Uterus (tissue), 4 donors: ENCODE results near the gene BDKRB1. TPM values are rescaled to one million over a fixed set of nuclear protein-coding genes. Genes with fewer than 3 reads are reported as not detected.

Experiments
- DNase-seq, 2 donors: peaks; one replicate each; pipeline ENCODE4 v3.0.0-alpha.2; 2019 to 2020
- H3K27ac ChIP-seq, 2 donors: fragments of 200-600 bp; sonication (generic); 1 replicate in 1 of 2; 2 replicates in 1 of 2; pipeline ENCODE4 v1.5.1; 2016 to 2018
- H3K27me3 ChIP-seq, 2 donors: fragments of 200-600 bp; sonication (generic); one replicate each; pipeline ENCODE4 v1.5.1; 2018 to 2019; ENCODE audit warnings: control low read depth in 1 of 2
- H3K36me3 ChIP-seq, 2 donors: fragments of 200-600 bp; sonication (generic); one replicate each; pipeline ENCODE4 v1.5.1; 2019; ENCODE audit warnings: control low read depth in 1 of 2
- H3K4me1 ChIP-seq, 2 donors: fragments of 200-600 bp; sonication (generic); one replicate each; pipeline ENCODE4 v1.5.1; 2018 to 2019; ENCODE audit warnings: control low read depth in 1 of 2
- H3K4me3 ChIP-seq, 2 donors: fragments of 200-600 bp; sonication (generic); 1 replicate in 1 of 2; 2 replicates in 1 of 2; pipeline ENCODE4 v1.5.1; 2018 to 2019; ENCODE audit warnings: mild to moderate bottlenecking in 1 of 2
- H3K9me3 ChIP-seq, 2 donors: fragments of 200-600 bp; sonication (generic); one replicate each; pipeline ENCODE4 v1.5.1; 2019; ENCODE audit warnings: control low read depth in 1 of 2
- POLR2A ChIP-seq, 2 donors: fragments of 450-650 bp; IDR thresholded peaks; one replicate each; pipeline ENCODE4 v1.6.1; 2016; ENCODE audit warnings: antibody characterized with exemption in 2 of 2, mild to moderate bottlenecking in 1 of 2, moderate library complexity in 1 of 2
- intact Hi-C: fragments of 100-400 bp; cut with DNase I; formaldehyde crosslinking; loops from one replicate; pipeline ENCODE4 v1.15.1; 2023; ENCODE audit warnings: low total_unique reads
- total RNA-seq, 4 donors: library from RNA; depleted of rRNA in 3 of 4; stranded (reverse); fragments of >200 nt in 3 of 4; gene quantifications; one replicate each; pipeline versions ENCODE4 v1.1.0 to v1.2.4, GENCODE V29; 2014 to 2023
- TF ChIP-seq, protein P1 (sequence below), 4 experiments: fragments of 200-600 bp in 2 of 4; fragments of 450-650 bp in 2 of 4; sonication (generic) in 2 of 4; IDR thresholded peaks; one replicate each; pipeline ENCODE4 v1.5.1; 2016 to 2019; ENCODE audit warnings: antibody characterized with exemption in 4 of 4, mild to moderate bottlenecking in 2 of 4, moderate library complexity in 1 of 4
- donor health status: DM: yes; HTN: yes; CAD: no.

BDKRB1 gene
- total RNA-seq, 4 donors from 2014 or later, result 0.83 to 3.7 TPM; not detected in 2

DNA sequence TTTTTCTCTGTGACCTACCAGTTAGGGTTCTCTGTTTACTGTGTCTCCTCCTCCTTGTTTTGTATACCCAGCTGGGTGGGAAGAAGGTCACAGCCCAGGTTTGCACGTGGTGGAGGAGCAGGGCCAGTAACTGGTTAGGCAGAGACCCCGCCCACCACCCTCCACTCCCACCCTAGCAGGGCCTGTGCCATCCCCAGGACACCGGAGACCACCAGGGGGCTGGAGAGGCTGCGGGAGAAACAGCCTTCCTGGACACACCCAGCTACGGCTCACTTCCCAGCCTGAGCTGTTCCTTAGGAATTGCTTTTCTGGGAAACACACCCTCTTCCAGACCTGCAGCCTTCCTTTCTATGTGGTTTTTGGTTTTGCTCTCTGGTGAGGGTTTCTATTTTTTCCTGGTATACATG, 30.3 kb upstream of the BDKRB1 start:
- intact Hi-C loops, result no loop called here
- no peak overlapping the region for H3K4me3 ChIP-seq
- H3K27me3 ChIP-seq, result no peaks in the 10 kb centered on the region
- H3K9me3 ChIP-seq, result no peaks in the 10 kb centered on the region
- peak overlapping the region; percentile 24 to 55 for H3K27ac ChIP-seq
- no peaks in the 10 kb centered on the region for H3K4me1 ChIP-seq
- peak in 1 of 2 donors; percentile 44 for DNase-seq
- H3K36me3 ChIP-seq, result no peaks in the 10 kb centered on the region
- no peak for TF ChIP-seq POLR2A (IDR thresholded peaks at IDR 0.05)
- TF ChIP-seq, protein P1, sequence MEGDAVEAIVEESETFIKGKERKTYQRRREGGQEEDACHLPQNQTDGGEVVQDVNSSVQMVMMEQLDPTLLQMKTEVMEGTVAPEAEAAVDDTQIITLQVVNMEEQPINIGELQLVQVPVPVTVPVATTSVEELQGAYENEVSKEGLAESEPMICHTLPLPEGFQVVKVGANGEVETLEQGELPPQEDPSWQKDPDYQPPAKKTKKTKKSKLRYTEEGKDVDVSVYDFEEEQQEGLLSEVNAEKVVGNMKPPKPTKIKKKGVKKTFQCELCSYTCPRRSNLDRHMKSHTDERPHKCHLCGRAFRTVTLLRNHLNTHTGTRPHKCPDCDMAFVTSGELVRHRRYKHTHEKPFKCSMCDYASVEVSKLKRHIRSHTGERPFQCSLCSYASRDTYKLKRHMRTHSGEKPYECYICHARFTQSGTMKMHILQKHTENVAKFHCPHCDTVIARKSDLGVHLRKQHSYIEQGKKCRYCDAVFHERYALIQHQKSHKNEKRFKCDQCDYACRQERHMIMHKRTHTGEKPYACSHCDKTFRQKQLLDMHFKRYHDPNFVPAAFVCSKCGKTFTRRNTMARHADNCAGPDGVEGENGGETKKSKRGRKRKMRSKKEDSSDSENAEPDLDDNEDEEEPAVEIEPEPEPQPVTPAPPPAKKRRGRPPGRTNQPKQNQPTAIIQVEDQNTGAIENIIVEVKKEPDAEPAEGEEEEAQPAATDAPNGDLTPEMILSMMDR (IDR thresholded peaks at IDR 0.05), result peak in 1 of 4 experiments; percentile 22

DNA sequence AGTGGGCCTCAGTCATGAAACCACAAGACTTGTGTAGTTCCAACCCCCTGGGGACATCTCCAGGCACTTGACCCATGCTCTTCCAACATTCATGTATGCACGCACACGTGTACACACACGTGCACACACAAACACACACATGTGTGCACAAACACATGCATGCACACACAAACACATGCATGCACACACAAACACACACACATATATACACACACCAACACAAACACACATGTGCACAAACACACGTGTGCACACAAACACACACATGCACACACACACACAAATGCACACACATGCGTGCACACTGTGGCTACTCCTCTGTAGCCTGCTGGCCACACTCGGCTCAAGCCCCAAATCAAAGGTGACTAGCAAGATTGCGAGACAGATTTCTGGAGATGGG, 28.6 kb upstream of the BDKRB1 start:
- TF ChIP-seq, protein P1 (IDR thresholded peaks at IDR 0.05), result no peak
- TF ChIP-seq POLR2A (IDR thresholded peaks at IDR 0.05), result no peak
- DNase-seq, result no peak
- no peak overlapping the region for H3K4me3 ChIP-seq
- no peaks in the 10 kb centered on the region for H3K4me1 ChIP-seq
- intact Hi-C loops, result no loop called here
- no peaks in the 10 kb centered on the region for H3K27me3 ChIP-seq
- no peaks in the 10 kb centered on the region for H3K9me3 ChIP-seq
- H3K36me3 ChIP-seq, result no peaks in the 10 kb centered on the region
- H3K27ac ChIP-seq, result no peak overlapping the region

DNA sequence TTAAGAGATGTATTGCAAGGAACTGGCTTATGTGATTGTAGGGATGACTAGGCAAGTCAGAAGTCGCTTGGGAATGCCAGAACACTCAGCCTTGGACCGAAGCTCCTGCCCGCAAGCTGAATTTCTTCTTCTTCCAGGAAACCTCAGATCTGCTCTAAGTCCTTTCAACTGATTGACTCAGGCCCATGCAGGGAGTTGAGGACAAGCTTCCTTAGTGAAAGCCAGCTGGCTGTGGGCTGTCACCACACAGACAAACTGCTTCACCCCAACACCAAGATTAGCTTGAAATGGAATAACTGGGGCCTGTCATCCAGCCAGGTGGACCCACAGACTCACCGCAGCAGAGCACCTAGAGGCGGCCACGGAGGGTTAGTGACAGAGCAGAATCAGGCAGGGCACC, 26.7 kb upstream of the BDKRB1 start:
- no peaks in the 10 kb centered on the region for H3K27me3 ChIP-seq
- H3K4me1 ChIP-seq, result no peaks in the 10 kb centered on the region
- no peak for TF ChIP-seq POLR2A (IDR thresholded peaks at IDR 0.05)
- TF ChIP-seq, protein P1 (IDR thresholded peaks at IDR 0.05), result no peak
- H3K36me3 ChIP-seq, result no peaks in the 10 kb centered on the region
- no peak for DNase-seq
- H3K4me3 ChIP-seq, result no peak overlapping the region
- no peaks in the 10 kb centered on the region for H3K9me3 ChIP-seq
- H3K27ac ChIP-seq, result no peak overlapping the region
- intact Hi-C loops, result no loop called here

DNA sequence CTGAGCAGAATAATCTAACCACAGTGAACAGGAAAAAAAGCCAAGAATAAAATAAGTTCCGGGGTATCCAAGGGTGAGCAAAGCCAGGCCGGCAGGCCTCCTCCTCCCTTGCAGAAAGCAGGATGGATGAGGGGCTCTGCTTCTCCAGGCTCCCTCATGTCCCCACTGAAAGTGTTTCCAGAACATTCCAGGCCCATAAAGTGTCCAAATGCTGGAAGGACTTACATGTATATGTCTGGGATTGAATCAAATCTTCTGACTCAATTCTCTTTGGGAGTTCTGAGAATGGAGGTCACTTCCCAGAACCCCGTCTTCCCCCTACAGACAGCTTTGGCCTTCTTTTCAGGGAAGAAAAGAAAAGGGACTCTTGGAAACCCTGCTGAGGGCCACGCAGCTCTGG, 25.0 kb upstream of the BDKRB1 start:
- no peak for DNase-seq
- H3K27ac ChIP-seq, result no peak overlapping the region
- intact Hi-C loops, result no loop called here

DNA sequence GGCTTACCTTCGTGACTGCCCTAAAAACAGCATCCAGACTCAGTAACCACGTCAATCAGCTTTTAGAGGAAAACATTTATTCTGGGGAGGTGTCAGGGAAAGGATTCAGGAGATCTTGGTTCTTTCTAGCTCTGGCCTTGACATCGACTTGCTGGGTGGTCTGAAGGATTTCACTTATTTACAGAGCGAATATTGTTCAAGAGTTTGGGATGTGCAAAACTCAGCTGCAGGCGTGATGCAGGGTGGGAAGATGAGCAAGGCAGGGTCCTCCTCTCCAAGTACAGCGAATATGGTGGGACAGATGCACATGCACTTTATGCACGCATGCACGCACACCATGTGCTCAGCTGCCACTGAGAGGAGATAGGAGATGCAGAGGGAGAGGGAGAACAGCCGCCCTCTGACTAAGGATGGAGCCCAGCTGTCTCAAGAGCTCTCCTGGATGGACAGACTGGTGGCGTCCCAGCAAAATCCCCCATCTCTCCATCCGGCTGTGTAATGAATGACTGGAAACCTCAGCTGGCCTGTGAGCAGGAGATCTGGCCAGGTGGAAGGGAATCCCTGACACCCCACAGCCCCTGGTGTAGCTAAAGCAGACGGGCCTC, 24.4 kb upstream of the BDKRB1 start:
- Histone ChIP-seq H3K4me1 (no peaks in the 10 kb centered on the region), H3K36me3 (no peaks in the 10 kb centered on the region), H3K27ac (no peak overlapping the region), H3K4me3 (no peak overlapping the region), H3K27me3 (no peaks in the 10 kb centered on the region), H3K9me3 (no peaks in the 10 kb centered on the region)
- intact Hi-C loops, result no loop called here
- TF ChIP-seq, protein P1 (IDR thresholded peaks at IDR 0.05), result no peak
- TF ChIP-seq POLR2A (IDR thresholded peaks at IDR 0.05), result no peak
- no peak for DNase-seq

More for the DNA sequence above, 25.0 kb upstream of the BDKRB1 start:
- TF ChIP-seq, protein P1 (IDR thresholded peaks at IDR 0.05), result no peak
- no peak for TF ChIP-seq POLR2A (IDR thresholded peaks at IDR 0.05)
- H3K4me3 ChIP-seq, result no peak overlapping the region
- H3K9me3 ChIP-seq, result no peaks in the 10 kb centered on the region
- no peaks in the 10 kb centered on the region for H3K27me3 ChIP-seq
- no peaks in the 10 kb centered on the region for H3K4me1 ChIP-seq
- H3K36me3 ChIP-seq, result no peaks in the 10 kb centered on the region
